ENCODE data around the gene MYO18B. TPM values are rescaled to one million over a fixed set of nuclear protein-coding genes. Genes with fewer than 3 reads are reported as not detected.

The MYO18B gene
- total RNA-seq, 2 experiments from 2014 or later, result 1.6 to 2.1 TPM

Other genes with a start within 250 kb of the MYO18B start
- 10 to 100 TPM; 27.6 to 29.4 TPM for gene GRK3, start 177.5 kb upstream of the MYO18B start, total RNA-seq

Measured in activated naive CD8-positive, alpha-beta T cell treated with anti-CD3 and anti-CD28 coated beads for 36 hours (primary cell).